ENCODE results near the gene CBS. TPM values are rescaled to one million over a fixed set of nuclear protein-coding genes. Genes with fewer than 3 reads are reported as not detected.
"Not testable (repeated sequence)": the region's sequence is repeated elsewhere in the genome, so short reads cannot be mapped to it uniquely, and the experiment has no call there.

Gene CBS
- total RNA-seq, 1 donor from 2014 or later = 7.3 TPM

DNA sequence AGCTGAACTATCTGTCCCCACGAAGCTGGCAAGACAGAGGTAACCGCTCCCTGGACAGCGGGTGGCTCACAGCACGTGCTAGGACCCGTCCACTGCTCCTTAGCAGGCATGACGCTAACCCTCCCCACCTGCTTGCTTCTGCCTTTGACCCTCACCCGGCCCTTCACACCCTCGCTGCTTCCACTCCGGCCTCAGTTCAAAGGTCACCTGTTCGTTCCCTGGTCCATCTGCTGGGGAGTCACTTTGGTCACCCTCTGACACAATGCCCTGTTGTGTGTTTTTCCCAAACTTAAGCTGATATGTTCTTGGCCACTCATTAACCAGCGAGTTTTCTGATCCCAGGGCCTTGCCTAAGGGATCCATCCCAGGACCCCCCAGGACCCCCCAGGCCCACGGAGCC, 7.6 kb downstream of the CBS start:
- H3K9ac ChIP-seq (ENCODE audit: low read depth in 1 of 3, low read length in 3 of 3); H3K4me3 ChIP-seq (ENCODE audit: low read length in 3 of 3); H3K27me3 ChIP-seq (ENCODE audit: control insufficient read depth in 3 of 3, insufficient read depth in 3 of 3, low read length in 3 of 3); H3K4me1 ChIP-seq (ENCODE audit: control insufficient read depth in 3 of 3, insufficient read depth in 3 of 3, low read length in 3 of 3); H3K9me3 ChIP-seq (ENCODE audit: control insufficient read depth in 3 of 3, low read length in 3 of 3); H3K36me3 ChIP-seq (ENCODE audit: control insufficient read depth in 3 of 3, insufficient read depth in 3 of 3, low read length in 3 of 3); H3K27ac ChIP-seq (ENCODE audit: low read depth, low read length): not testable (repeated sequence)

DNA sequence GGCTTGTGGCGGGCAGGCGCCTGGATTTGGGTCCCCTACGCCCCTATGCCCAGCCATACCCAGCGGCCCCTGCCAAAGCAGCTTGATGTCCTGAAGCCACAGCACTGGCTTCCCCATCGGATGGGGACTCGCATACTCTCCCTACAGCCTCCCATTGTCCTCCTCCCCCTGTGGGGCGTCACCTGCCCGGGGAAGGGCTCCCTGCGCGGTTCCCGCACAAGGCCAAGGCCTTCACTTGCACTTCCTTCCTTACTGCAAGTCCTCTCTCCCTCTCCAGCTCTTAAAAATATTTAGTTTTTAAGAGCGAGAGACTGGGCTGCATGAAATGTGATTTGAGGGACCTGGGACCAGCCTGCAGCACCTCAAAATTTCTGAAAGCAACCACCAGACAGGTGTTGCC, 8.9 kb downstream of the CBS start:
- H3K36me3 ChIP-seq (ENCODE audit: control insufficient read depth in 3 of 3, insufficient read depth in 3 of 3, low read length in 3 of 3); H3K4me1 ChIP-seq (ENCODE audit: control insufficient read depth in 3 of 3, insufficient read depth in 3 of 3, low read length in 3 of 3); H3K27ac ChIP-seq (ENCODE audit: low read depth, low read length); H3K9me3 ChIP-seq (ENCODE audit: control insufficient read depth in 3 of 3, low read length in 3 of 3); H3K9ac ChIP-seq (ENCODE audit: low read depth in 1 of 3, low read length in 3 of 3); H3K27me3 ChIP-seq (ENCODE audit: control insufficient read depth in 3 of 3, insufficient read depth in 3 of 3, low read length in 3 of 3); H3K4me3 ChIP-seq (ENCODE audit: low read length in 3 of 3): not testable (repeated sequence)

DNA sequence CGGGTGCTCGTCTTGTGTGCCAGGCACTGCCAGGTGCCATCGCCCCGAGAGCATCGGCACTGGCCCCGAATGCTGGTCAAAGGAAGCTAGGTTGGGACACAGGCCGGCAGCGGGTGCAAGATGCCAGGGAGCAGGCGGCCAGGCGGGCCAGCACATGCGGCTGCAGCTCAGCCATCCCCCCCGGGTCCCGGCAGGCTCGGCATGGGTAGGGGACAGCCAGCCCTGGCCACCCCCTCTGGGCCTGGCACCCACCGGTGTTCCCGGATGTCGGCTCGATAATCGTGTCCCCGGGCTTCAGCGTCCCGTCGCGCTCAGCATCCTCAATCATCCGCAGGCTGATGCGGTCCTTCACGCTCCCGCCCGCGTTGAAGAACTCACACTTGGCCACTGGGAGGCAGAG, 9.6 kb downstream of the CBS start:
- H3K27me3 ChIP-seq (ENCODE audit: control insufficient read depth in 3 of 3, insufficient read depth in 3 of 3, low read length in 3 of 3); H3K36me3 ChIP-seq (ENCODE audit: control insufficient read depth in 3 of 3, insufficient read depth in 3 of 3, low read length in 3 of 3); H3K4me3 ChIP-seq (ENCODE audit: low read length in 3 of 3); H3K9me3 ChIP-seq (ENCODE audit: control insufficient read depth in 3 of 3, low read length in 3 of 3); H3K4me1 ChIP-seq (ENCODE audit: control insufficient read depth in 3 of 3, insufficient read depth in 3 of 3, low read length in 3 of 3); H3K27ac ChIP-seq (ENCODE audit: low read depth, low read length); H3K9ac ChIP-seq (ENCODE audit: low read depth in 1 of 3, low read length in 3 of 3): not testable (repeated sequence)

DNA sequence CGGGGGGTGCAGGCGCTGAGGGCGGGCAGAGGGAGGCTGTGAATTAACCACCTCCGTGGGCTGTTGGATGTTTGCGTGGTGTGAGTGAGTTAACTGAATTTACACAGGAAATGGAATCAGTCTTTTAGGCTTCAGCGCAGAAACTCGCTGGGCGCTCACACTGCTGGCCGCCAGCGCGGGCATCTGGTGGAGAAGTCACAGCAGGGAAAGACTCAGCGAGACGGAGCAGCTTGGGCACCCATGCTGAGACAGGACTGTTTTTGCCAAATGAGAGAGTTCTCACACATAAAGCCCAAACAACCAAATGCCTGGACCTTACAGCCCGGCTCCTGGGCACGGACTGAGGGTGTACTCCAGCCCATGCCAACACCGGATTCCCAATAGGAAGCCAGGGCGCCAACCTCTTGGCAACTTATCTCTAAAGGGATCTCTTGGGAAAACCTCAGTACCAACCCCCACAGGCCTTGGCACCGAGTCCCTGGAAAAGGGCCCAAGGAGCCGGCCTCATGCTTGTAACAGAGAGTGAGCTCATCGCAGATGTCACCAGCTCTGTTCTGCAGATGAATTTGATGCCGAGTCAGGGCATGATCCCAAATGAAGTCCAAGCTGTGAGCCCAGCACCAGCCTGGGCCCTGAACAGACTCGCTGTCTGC, 11.2 kb downstream of the CBS start:
- not testable (repeated sequence) for H3K9me3 ChIP-seq (ENCODE audit: control insufficient read depth in 3 of 3, low read length in 3 of 3); H3K27me3 ChIP-seq (ENCODE audit: control insufficient read depth in 3 of 3, insufficient read depth in 3 of 3, low read length in 3 of 3); H3K36me3 ChIP-seq (ENCODE audit: control insufficient read depth in 3 of 3, insufficient read depth in 3 of 3, low read length in 3 of 3); H3K9ac ChIP-seq (ENCODE audit: low read depth in 1 of 3, low read length in 3 of 3); H3K27ac ChIP-seq (ENCODE audit: low read depth, low read length); H3K4me3 ChIP-seq (ENCODE audit: low read length in 3 of 3); H3K4me1 ChIP-seq (ENCODE audit: control insufficient read depth in 3 of 3, insufficient read depth in 3 of 3, low read length in 3 of 3)

DNA sequence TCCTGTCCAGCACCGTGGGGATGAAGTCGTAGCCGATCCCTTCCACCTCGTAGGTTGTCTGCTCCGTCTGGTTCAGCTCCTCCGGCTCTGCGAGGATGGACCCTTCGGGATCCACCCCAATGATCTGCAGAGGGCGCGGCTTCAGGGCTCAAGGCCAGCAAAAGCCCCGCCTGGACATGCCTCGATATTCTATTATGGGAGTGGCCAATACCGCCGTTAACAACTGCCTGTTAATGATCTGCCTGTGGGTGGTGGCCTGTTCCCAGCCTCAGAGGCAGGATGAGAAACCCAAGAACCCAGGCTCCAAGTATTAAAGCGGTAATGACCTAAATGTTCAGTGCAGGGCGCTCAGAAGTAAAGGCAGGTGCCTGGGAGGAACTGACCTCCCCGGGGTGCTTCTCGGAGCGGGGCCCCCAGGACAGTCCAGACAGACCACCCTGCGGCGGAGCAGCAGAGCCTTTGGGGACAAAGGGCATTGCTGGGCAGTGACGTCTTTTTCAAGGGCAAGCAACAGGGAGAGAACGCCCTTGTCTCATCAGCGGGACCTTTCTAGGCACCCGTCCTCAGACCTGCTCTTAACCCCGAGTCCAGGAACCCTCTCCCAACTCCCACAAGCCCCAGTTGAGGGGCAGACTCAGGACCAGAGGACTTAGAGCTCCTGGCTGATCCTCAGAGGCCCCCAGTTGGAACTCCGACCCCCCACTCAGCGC, 12.5 kb downstream of the CBS start:
- H3K4me3 ChIP-seq (ENCODE audit: low read length in 3 of 3); H3K4me1 ChIP-seq (ENCODE audit: control insufficient read depth in 3 of 3, insufficient read depth in 3 of 3, low read length in 3 of 3); H3K9me3 ChIP-seq (ENCODE audit: control insufficient read depth in 3 of 3, low read length in 3 of 3); H3K27me3 ChIP-seq (ENCODE audit: control insufficient read depth in 3 of 3, insufficient read depth in 3 of 3, low read length in 3 of 3); H3K9ac ChIP-seq (ENCODE audit: low read depth in 1 of 3, low read length in 3 of 3); H3K36me3 ChIP-seq (ENCODE audit: control insufficient read depth in 3 of 3, insufficient read depth in 3 of 3, low read length in 3 of 3); H3K27ac ChIP-seq (ENCODE audit: low read depth, low read length): not testable (repeated sequence)

DNA sequence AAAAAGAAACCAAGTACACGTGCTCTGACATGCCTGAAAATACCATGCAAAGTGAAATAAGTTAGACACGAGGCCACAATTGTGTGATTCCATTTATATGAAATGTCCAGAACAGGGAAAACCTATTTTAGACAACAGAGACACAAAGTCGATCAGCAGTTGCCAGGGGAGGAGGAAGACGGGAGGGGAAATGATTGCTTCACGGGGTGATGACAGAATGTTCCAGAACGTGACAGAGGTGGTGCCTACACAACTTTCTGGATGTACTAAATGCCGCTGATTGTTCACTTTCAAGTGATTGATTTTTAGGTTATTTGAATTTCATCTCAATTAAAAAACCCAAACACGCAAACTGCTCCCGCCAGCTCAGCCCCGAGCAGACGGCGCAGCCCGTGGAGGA, 22.5 kb downstream of the CBS start:
- not testable (repeated sequence) for H3K4me3 ChIP-seq (ENCODE audit: low read length in 3 of 3); H3K9me3 ChIP-seq (ENCODE audit: control insufficient read depth in 3 of 3, low read length in 3 of 3); H3K27me3 ChIP-seq (ENCODE audit: control insufficient read depth in 3 of 3, insufficient read depth in 3 of 3, low read length in 3 of 3); H3K4me1 ChIP-seq (ENCODE audit: control insufficient read depth in 3 of 3, insufficient read depth in 3 of 3, low read length in 3 of 3); H3K27ac ChIP-seq (ENCODE audit: low read depth, low read length); H3K36me3 ChIP-seq (ENCODE audit: control insufficient read depth in 3 of 3, insufficient read depth in 3 of 3, low read length in 3 of 3); H3K9ac ChIP-seq (ENCODE audit: low read depth in 1 of 3, low read length in 3 of 3)

DNA sequence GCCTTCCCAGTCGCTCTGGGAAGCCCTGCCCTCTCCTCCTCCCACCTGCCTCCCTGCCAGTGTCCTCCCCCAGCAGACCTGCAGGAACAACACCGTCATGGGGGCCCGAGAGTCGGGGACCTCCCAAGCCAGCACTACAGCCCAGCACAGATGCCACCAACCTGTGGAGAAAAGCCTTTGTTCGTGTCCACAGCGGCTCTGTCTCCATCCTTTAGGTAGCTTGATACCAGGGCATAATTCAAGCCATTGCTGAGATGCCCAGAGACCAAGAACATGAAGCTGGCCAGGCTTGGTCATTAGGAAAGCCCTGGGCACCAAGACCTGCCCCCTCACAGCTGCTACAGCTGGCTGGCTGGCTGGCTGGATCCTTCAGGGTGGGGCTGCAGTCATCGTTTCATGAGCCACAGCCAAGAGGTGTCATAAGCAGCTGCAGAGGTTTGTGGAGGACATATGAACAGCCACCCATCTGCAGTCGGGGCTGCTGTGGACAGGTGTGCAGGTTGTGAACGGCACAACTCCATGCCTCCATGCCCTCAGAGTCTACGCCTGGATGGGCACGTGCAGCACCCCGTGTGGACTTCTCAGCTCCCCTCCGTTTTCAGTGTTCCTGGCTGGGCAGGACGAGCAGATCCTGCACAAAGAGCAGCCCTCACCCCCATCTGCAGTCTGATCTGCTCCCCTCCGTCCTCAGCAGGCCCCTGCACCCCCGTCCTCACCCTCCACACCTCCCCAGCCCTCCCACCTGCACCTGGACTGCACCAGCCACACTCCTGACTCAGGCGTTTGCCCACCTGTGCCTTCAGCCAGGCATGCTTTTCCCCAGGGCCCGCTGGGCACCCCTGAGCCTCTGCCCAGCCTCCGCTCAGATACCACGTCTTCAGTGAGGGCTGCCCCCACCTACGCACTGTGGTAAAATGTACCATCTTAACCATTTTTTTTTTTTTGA, 29.5 kb downstream of the CBS start:
- H3K9me3 ChIP-seq (ENCODE audit: control insufficient read depth in 3 of 3, low read length in 3 of 3); H3K27me3 ChIP-seq (ENCODE audit: control insufficient read depth in 3 of 3, insufficient read depth in 3 of 3, low read length in 3 of 3); H3K36me3 ChIP-seq (ENCODE audit: control insufficient read depth in 3 of 3, insufficient read depth in 3 of 3, low read length in 3 of 3); H3K4me1 ChIP-seq (ENCODE audit: control insufficient read depth in 3 of 3, insufficient read depth in 3 of 3, low read length in 3 of 3); H3K27ac ChIP-seq (ENCODE audit: low read depth, low read length); H3K9ac ChIP-seq (ENCODE audit: low read depth in 1 of 3, low read length in 3 of 3): not testable (repeated sequence)
- peak overlapping the region in 1 of 3 donors; percentile 38 for H3K4me3 ChIP-seq (ENCODE audit: low read length in 3 of 3)

DNA sequence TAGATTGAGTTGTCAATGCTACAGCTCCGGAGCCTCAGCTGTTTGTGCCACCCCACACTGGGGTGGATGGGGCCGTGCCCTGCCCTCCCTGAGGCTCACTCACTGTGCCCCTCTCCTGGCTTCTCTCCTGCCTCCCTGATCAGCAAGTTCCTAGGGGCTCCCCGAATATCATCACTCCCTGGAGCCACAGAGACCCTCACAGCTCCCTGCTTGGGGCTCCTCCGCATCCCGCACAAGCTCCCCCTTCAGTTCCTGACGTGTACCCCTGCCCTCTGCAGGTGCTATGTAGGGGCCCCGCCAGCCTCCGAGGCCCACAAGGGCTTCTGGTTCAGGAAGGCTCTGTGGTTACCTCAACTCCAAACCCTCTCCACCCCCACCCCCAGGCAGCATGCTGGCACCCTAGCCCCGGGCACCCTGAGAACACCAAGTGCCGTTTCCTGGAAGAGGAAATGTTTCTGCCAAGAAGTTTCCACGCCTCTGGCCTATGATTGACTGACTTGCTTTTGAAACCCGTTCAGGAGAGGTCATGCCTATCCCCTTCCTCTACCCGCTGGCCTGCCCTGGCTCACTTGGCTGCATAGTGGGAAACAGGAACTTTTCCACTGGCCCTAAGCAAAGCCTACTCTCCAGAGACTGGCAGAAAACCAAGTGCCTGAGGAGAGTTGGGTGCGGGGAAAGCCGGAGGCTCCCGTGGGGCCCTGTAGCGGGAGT, 30.3 kb downstream of the CBS start:
- H3K4me1 ChIP-seq (ENCODE audit: control insufficient read depth in 3 of 3, insufficient read depth in 3 of 3, low read length in 3 of 3); H3K27ac ChIP-seq (ENCODE audit: low read depth, low read length); H3K9ac ChIP-seq (ENCODE audit: low read depth in 1 of 3, low read length in 3 of 3); H3K4me3 ChIP-seq (ENCODE audit: low read length in 3 of 3); H3K9me3 ChIP-seq (ENCODE audit: control insufficient read depth in 3 of 3, low read length in 3 of 3); H3K36me3 ChIP-seq (ENCODE audit: control insufficient read depth in 3 of 3, insufficient read depth in 3 of 3, low read length in 3 of 3); H3K27me3 ChIP-seq (ENCODE audit: control insufficient read depth in 3 of 3, insufficient read depth in 3 of 3, low read length in 3 of 3): not testable (repeated sequence)

DNA sequence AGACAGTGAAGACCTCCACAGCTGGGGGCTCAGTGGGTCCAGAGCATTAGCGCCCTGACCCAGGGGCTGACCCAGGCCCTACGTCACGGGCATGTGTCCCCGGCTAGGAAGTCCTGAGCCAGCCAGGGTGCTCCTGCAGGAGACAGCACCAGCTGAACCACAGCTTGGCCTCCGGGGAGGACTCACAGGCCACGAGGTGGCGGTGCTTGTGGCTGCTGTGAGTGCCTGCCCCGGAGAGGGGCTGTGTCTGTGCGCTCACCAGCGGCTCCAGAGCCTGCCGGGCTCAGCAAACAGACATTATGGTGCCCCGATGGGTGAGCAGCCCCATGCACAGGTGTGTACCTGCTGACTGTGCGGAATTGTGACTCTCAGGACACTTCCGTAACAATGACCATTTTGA, 31.1 kb downstream of the CBS start:
- not testable (repeated sequence) for H3K36me3 ChIP-seq (ENCODE audit: control insufficient read depth in 3 of 3, insufficient read depth in 3 of 3, low read length in 3 of 3); H3K9me3 ChIP-seq (ENCODE audit: control insufficient read depth in 3 of 3, low read length in 3 of 3); H3K4me1 ChIP-seq (ENCODE audit: control insufficient read depth in 3 of 3, insufficient read depth in 3 of 3, low read length in 3 of 3); H3K4me3 ChIP-seq (ENCODE audit: low read length in 3 of 3); H3K27me3 ChIP-seq (ENCODE audit: control insufficient read depth in 3 of 3, insufficient read depth in 3 of 3, low read length in 3 of 3); H3K9ac ChIP-seq (ENCODE audit: low read depth in 1 of 3, low read length in 3 of 3); H3K27ac ChIP-seq (ENCODE audit: low read depth, low read length)

DNA sequence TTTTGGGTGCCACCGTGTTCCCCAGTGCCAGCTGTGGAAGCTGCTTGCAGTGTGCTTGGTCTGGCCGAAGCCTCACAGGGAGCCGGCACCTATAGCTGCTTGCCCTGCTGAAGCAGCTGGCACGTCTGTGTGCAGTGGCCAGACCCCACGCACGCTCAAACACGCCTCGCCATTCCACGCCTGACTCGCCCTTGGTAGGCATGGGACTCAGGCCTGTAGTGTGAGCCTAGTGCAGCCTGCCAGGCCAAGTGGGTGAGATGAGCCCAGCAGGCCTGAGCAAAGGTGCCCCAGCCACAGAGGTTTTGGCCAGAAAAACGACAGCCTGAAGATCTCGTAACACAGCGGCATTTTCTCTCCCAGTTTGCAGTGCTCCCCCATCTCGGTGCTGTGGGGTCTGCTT, 32.3 kb downstream of the CBS start:
- not testable (repeated sequence) for H3K4me3 ChIP-seq (ENCODE audit: low read length in 3 of 3); H3K9me3 ChIP-seq (ENCODE audit: control insufficient read depth in 3 of 3, low read length in 3 of 3); H3K4me1 ChIP-seq (ENCODE audit: control insufficient read depth in 3 of 3, insufficient read depth in 3 of 3, low read length in 3 of 3)

More for the DNA sequence above, 32.3 kb downstream of the CBS start:
- not testable (repeated sequence) for H3K27me3 ChIP-seq (ENCODE audit: control insufficient read depth in 3 of 3, insufficient read depth in 3 of 3, low read length in 3 of 3); H3K27ac ChIP-seq (ENCODE audit: low read depth, low read length); H3K9ac ChIP-seq (ENCODE audit: low read depth in 1 of 3, low read length in 3 of 3); H3K36me3 ChIP-seq (ENCODE audit: control insufficient read depth in 3 of 3, insufficient read depth in 3 of 3, low read length in 3 of 3)

All from skeletal muscle tissue (tissue), 4 donors.